KG1 (cell line): ENCODE data around the gene GPR39.

Experiments used
- DNase-seq: peaks from one replicate; lab custom pipeline; 2025; lab: John Stamatoyannopoulos, UW

Gene GPR39

DNA sequence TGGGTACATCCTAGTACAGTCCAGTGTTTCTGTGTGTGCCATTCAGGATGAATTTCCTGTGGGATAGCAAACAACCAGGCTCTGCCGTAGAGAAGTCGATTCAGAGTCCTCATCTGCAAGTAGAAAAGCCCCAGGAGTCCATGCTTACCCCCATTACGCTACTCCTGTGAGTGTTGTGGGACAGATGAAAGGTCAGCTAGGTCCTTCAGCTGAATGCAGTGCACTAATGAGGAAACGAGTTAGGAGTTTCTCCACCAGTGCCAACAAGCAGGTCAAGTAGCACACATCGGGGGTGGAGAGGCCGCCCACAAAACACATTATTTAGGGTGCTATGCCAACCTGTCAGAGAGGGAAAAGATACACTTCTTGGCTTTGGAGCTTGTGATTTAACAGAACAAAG, 2.5 kb upstream of the GPR39 start:
- DNase-seq: no peak

DNA sequence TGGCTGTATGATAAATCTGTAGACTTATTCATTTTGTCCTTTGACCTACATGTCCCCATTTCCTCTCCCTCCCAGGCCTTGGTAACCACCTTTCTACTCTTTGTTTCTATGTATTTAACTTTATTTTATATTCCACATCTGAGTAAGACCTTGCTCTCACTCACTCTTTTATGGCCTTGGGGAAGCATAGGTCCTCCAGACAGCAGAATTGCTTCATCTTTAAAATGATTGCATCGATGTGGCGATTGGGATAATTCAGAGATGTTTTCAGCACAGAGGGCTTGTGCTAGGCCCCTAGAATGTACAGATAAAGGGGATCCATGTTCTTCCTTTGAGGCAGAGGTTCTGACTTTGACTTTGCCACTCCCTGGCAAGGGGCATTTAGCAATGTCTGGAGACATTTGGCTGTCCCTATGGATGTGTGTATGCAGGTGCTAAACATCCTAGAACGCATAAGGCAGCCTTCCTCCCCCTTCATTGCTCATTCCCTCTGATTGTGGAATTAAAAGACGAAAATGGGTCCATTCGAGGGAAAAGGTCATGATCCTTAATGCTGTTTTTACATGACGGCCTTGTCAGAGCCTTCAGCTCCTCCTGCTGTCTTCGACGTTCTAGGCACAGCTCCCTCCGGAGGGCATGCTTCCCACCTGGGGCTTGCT, 1.2 kb upstream of the GPR39 start:
- DNase-seq: no peak

DNA sequence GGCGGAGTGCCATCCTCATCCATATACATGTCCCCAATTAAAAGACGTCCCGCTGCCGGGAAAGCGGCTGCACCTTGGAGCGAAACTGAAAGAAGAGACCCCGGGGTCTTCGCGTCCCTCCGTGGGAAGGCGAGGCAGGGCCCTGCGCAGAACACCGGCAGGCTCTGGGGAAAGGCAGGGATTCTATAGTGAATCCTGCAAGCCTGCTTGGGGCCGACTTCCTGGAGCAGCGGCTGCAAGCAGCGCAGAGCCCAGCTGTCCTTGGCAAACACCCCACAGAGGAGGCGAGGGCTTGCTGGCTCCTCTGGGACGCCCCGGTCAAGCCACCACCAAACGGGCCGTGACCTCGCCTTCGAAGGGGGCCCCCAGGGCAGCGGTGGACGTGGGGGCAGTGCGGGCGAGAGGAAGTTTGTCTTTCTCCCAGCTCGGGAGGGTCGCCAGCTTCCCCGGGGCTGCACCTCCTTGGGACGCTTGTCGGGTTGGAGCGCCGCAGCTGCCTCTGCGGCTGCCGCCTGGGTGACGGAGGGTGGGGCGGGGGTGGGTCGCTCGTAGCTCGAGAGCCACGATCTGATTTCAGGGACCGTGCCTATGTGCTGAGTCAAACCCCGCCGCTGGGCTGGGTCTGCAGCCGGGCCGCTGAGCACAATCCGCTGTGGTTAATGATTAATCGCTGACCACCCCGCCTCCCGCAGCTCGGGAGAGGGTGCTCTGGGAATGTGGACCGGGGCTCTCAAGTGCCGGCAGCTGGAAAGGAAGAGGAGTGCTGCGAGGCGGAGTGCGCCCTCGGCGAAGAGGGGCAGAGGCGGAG, 486 bp upstream of the GPR39 start:
- no peak for DNase-seq

DNA sequence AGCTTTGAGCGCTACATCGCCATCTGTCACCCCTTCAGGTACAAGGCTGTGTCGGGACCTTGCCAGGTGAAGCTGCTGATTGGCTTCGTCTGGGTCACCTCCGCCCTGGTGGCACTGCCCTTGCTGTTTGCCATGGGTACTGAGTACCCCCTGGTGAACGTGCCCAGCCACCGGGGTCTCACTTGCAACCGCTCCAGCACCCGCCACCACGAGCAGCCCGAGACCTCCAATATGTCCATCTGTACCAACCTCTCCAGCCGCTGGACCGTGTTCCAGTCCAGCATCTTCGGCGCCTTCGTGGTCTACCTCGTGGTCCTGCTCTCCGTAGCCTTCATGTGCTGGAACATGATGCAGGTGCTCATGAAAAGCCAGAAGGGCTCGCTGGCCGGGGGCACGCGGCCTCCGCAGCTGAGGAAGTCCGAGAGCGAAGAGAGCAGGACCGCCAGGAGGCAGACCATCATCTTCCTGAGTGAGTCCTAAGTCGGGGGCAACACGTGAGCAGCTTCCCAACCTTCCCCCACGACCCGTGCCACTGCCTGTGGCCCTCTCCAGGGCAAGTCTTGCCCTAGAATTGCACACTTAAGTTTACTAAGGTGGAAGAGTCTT, 928 bp downstream of the GPR39 start:
- no peak for DNase-seq

DNA sequence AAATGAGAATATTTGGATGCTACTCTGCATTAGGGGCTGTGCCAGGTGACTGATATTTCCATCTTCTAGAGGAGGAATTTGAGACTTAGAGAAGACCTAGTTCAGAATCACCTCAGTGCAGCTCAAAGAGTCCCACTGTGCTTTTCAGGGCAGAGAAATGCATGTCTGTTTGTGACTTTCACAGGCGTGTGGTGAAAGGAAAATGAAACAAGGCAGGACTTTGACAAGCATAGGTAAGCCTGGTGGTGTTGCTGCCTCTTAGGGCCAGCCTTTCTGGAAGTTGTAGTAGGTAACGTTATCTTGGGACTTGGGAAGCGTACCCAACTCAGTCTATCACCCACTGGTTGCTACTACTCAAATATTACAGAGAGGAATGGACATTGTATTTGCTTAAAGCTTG, 2.6 kb downstream of the GPR39 start:
- no peak for DNase-seq

DNA sequence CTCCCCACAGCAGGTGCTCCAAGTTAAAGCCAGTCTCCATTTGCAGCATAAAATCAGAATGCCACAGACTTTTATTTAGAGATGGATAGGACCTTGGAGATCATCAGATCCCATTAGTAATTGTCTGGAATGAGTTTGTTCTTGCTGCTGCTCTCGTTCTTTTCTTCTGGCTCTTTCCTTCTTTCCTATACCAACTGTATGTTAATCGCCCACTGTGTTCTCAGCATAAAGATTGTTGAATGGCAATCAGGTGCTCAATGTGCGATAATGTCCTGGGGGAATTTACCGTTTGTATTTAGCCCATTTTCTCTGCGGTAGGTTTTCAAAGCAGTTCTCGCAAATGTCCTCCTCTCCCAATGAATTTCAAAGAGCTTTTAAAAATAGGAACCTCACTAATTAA, 3.3 kb downstream of the GPR39 start:
- no peak for DNase-seq

DNA sequence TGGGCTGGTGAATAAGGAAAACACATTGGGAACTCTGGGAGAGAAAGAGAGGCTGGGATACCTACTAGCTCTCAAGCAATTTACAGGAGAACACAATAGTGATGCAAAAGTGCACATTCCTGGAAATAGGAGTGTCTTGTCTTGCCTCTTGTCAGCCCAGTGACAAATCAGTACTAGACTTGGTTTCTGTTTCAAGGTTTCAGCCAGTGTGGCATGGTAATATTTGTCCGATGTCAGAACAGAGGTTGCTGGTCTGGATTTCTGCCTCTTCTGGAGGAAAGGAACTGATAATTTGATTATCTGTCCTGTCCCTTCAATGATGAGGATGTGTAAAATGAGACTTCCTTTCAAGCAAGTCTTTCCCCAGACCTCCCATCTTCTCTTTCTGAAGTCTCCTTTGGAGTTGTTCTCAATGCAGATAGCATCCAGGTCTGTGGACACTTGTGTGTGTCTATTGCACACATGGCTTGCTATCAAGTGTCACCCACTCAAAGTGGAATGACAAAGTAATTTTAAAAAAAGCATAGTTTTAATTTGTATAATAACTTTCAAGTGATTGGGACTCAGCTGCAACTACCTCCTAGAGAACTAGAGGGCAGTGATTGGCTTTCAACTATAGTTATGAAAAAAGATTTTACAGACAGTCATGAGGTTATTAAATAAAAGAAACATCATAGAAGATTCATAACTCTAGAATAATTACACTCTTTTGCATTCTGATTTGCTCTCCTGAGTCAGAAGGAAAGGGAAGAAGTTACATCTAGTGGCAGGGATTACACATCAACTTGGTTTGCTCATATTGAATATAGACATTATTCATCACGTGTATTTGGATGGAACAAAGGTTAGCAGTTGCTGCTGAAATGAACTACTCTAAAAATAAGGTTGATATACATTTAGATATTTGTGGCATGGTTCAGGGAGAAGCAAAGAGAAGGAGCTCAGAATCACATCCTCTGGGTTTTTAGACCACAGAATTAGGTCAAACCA, 4.5 kb downstream of the GPR39 start:
- no peak for DNase-seq

DNA sequence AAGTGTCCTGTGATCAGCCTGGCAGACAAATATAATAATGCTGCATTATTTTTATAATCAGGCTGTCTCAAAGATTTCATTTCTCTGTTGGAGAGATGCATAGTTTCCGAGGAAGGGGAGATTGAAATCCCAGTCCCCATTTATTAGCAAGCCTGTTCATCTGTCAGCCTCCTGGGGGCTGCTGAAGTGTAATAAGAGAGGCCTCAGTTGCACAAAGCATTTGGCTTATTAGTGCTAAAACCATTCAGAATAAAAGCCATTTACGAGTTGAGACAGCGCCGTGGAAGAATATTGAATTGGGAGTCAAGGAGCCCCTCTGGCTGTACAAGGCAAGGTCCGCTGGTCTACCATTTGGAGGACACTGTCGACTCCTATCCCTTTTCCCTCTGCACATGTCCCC, 6.1 kb downstream of the GPR39 start:
- no peak for DNase-seq

DNA sequence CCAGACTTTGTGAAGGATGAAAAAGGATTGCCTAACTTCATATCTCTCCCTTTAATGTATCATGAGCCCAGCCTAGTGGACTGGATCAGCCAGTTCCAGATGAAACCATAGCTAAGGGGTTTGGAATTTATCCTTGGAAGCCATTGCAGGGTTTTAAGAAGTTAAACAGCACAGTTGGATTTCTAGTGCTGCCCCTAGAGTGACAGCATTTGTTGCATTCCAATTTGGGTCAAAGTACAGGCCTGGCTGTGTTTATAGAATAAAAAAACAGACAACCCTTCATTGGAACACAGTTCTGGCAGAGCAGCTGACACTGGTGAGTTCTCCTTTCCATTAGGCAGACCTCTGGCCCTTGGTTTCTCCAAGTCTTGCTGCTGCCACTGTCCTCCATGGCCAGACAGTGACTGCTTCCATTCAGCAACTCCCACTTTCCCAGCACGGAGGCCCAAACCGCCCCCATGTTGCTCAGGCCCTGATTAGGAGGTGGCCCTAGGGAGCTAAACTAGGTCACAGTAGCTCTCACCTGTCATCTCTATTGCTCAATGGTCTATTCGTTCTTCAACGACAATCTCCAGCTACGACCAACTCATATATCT, 8.0 kb downstream of the GPR39 start:
- DNase-seq: no peak

DNA sequence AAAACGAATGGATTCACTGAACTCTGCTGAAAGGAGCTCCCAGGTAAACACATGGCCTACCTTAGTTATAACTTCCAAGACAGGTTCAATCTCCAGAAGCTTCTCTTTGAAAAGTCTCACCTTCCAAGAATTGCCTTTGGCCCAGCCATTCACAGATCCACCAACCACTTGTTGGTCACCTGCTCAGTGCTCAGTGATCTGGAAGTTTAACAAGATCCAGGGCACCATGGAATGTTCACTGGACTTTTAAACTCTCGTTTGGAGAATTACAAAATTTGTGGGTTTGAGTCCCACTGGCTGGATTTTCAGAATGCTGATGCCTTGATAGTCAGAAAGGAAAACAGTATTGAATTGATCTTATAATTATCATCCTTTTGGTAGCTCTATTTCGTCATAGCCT, 9.4 kb downstream of the GPR39 start:
- DNase-seq: no peak

DNA sequence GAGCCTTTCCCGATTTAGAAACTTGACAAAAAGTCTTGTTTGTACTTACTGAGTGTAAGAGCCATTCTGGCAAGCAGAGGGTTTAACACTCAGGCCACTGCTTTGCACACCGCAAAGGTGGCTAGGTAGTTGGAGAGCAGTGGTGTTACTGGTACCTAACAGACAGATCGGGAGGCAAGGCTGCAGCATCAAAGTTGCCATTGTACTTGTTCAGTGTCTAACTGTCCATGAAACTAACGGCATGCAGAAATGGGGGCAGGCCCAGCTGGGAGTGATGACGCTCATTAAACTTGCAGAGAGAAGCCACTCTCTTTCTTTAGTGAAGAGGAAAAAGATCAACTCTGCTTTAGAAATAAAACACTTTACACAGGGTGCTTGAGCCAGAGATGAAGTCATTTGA, 10.1 kb downstream of the GPR39 start:
- DNase-seq: no peak

DNA sequence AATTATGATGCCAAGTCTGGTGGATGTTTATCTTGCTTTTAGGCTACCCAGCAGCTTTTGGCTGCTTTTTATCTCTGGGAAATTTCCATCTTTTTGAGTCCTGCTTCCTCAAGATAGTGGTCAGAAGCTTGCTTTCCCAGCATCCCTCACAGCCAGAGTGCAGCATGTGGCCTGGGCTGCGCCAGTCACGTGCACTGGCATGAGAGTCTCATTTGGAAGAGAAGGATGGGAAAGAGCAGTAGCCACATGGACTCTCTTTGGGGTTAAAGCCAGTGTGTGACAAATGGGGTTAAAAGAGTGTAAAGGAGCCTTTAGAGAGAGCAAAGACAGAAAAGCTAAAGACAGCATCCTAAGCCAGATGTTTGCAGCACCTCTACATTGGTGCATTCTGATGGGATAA, 12.7 kb downstream of the GPR39 start:
- DNase-seq: no peak

DNA sequence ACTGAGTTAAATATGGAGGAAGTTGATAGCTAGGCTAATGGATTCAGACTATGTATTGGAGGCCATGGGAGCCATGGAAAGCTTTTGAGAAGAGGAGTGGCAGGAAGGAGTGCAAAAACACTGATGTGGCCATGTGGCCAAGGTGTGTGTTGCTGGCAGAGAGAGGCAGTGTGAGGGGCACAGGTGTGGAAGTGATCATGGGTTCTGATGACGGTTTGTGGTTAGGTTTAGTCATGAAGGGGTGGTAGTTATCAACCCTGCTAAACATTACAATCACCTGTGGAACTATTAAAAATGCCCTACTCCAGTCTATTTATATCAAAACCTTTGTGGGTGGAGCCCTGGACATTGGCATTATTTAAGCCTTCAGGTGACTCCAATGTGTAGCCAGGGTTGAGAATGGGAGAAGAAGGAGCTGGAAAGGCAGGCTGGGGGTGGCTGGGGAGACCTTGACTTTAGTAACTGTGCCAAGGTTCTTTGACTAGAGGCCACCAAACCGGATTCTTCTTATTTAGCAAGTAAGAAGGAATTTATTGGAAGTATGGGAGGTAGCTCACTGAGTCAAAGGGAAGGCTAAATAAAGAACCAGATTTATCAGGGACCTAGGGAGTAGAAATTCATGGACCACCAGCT, 13.5 kb downstream of the GPR39 start:
- no peak for DNase-seq

DNA sequence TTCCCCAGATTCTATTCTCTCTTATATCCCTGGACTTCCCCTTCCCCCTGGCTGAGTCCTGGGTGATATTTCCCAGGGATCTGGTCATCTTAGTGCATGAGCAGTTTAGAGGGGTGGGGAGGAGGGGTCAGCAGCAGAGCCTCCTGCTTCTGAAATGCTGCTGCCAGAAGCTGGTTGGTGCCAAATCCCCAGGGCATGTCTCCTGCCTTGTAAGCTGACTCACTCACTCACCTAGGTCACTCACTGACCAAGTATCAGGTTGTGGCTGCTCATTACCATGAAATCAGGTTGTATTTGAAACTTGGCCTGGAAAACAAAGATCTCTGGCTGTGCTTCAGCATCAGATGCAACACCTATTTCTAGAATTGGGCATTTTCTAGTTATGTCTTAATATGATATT, 14.3 kb downstream of the GPR39 start:
- DNase-seq: no peak

DNA sequence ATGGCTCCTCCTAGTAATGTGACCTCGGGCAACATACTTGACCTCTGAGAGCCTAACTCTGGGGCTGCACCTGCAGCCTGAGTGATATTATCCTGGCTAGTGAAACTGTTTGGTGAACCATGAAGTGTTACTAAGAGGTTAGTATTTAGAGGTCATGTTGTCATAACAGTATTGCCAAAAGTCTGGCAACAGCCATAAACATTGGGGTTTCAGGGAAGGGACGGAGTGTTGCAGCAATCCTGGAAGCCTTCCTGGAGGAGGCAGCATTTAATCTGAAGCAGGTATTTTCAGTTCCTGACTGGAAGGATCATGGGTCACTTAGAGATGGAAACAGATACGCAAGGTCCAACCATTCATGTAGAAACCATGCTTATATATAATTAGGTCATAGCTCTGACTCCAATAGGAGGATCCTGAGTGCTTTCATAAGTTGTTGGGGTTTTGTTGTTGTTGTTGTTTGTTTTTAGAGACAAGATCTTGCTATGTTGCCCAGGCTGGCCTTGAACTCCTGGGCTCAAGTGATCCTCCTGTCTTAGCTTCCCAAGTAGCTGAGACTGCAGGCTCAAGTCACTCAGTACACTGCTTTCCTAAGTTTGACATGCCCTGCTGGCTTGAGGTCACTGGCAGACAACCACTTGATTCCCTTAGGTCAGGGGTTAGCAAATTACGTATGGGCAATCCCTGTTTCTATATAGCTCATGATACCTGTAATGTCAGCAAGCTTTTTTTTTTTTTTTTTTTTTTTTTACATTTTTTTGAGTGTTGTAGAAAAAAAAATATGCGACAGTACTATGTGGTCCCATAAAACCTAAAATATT, 21.5 kb downstream of the GPR39 start:
- no peak for DNase-seq

DNA sequence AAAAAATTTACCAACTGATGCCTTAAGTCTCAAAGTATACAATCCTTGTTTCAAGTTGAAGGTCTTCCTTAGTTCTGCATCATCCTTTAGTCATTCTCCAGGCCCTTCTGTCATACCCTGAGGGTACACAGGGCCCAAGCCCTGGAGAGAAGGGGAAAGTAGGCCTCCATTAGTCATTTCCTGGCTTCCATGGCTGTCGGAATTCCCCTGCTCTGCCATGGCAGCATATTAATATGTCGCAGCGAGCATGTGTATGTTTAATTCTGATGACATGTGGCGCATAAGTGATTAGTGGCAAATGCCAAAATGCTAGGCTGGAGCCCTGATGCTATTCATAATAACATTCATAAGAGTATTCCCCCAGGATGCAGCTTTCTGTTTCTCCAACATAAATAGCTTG, 22.1 kb downstream of the GPR39 start:
- no peak for DNase-seq

DNA sequence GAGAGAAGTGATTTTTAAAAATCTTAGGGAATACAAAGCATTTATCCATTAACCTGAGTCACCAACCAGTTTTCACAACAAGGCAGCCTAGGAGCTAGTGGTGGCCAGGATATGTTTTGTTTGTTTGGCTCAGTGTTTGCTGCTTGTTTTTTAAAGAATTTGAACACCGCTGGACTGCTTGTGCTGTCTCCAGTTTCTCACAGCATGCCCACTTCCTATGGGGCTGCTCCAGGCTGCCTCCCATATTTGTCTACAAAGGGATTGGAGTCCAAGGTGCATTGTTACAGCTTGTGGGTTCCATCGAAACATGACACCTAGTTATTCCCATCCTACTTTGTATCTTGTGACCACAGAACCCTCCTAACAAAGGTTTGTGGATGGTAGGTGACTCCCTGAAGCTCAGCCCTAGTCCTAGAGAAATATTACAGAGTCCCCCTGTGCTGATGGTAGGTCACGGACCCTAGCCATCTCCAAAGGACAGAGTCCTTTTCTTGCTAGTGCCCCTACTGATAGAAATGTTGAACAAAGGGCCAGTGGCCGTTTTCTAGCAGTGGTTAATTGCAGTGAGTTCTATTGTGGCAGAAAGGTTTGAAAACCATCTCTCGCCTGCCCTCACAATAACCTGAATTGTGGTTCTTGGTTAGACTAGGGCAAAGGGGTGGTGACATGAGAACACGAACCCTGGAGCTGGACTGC, 23.2 kb downstream of the GPR39 start:
- DNase-seq: no peak

DNA sequence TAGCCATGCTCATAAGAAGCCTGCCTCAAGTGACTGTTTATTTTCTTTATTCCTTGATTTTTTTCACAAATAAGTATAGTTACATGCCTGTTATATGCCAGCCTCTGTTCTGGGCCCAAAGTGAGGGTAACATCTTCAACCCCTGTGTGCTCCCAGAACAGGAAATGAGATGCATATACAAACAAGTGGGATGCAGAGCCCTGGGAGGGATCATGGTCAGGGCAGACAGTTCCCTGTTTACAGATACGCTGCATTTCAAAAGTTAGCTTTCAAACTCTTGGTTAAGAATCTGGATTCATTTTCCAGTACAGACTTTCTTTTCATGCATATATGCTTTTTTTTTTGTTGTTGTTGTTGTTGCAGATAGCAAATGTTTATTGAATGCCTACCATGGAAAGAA, 24.4 kb downstream of the GPR39 start:
- DNase-seq: no peak

DNA sequence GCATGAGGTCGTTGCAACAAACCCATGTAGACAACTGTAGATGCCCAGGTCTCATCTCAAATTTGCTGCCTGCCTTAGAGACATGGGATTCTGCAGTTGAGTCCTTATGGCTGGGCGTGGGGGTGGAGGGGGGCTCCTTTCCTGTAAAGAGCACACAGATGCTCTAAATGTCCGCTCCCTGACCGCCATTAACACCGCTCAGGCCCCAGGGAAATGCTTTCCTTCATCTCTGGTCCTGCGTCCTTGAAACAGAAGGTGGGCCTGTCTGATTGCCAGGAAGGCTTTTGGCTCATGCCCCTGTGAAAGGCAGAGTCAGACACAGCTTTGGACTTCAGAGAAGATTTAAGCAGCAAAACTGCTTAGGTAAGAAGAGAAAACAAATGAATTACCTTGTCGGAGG, 25.7 kb downstream of the GPR39 start:
- DNase-seq: no peak

DNA sequence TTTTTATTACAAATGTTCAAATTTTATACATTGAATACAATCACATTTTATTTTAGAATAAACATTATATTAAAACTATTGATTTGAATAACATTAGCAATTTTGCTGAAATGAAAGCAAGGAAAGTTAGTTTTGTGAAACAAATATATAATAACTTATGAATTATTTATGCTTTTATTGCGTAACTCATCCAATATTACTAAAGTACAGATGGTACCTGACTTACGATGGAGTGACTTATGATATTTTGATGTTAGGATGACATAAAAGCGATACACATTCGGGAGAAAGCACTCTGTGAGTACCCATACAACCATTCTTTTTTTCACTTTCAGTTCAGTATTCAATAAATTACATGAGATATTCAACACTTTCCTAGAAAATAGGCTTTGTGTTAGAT, 26.5 kb downstream of the GPR39 start:
- no peak for DNase-seq
